ENCODE data around the gene PSMD5.

The PSMD5 gene

GRCh38 chr9:120841930-120842684 lies 615 bp downstream of the PSMD5 start:
- peaks cover 30% of the 10 kb centered on the region for H3K4me1 Mint-ChIP-seq
- H3K27ac Mint-ChIP-seq, result peak overlapping the region; percentile 92 to 97 (median 95)
- peaks cover 17% of the 10 kb centered on the region for H3K9me3 Mint-ChIP-seq
- H3K4me3 Mint-ChIP-seq, result peak overlapping the region; percentile 92 to 99 (median 98)
- H3K36me3 Mint-ChIP-seq (ENCODE audit: low read depth), result peaks cover 52% of the 10 kb centered on the region
- H3K27me3 Mint-ChIP-seq (ENCODE audit: low read depth), result peaks cover 6% of the 10 kb centered on the region
- TF ChIP-seq CTCF (IDR thresholded peaks at IDR 0.05; ENCODE audit: unreplicated experiment in 3 of 3), result no peak

GRCh38 chr9:120839146-120839545 lies 3.6 kb downstream of the PSMD5 start:
- Mint-ChIP-seq H3K36me3 (ENCODE audit: low read depth) (peaks cover 56% of the 10 kb centered on the region), H3K4me1 (peaks cover 26% of the 10 kb centered on the region), H3K9me3 (peaks cover 13% of the 10 kb centered on the region), H3K27me3 (ENCODE audit: low read depth) (peaks cover 6% of the 10 kb centered on the region), H3K27ac (peak overlapping the region; percentile 7 to 45 (median 22)), H3K4me3 (peak overlapping the region; percentile 7 to 57 (median 40))
- no peak for TF ChIP-seq CTCF (IDR thresholded peaks at IDR 0.05; ENCODE audit: unreplicated experiment in 3 of 3)

DNA sequence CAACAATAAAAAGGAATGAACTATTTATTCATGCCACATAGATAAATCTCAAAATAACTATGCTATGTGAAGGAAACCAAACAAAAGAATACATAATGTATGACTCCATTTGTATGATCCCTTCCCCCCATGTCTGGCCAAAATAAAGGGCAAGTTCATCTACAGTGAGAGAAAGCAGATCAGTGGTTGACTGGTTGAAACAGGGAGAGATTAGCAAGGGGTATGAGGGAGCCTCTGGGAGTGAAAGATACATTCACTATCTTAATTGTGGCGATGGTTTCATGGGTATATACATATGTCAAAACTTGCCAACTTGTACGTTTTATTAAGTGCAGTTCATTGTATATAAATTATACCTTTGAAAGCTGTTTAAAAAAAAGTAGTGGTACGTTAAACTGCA lies 4.8 kb downstream of the PSMD5 start:
- no peak for TF ChIP-seq CTCF (IDR thresholded peaks at IDR 0.05; ENCODE audit: unreplicated experiment in 3 of 3)
- no peak overlapping the region for H3K27ac Mint-ChIP-seq
- no peak overlapping the region for H3K4me3 Mint-ChIP-seq
- H3K36me3 Mint-ChIP-seq (ENCODE audit: low read depth), result peaks cover 58% of the 10 kb centered on the region
- peaks cover 6% of the 10 kb centered on the region for H3K27me3 Mint-ChIP-seq (ENCODE audit: low read depth)
- peaks cover 11% of the 10 kb centered on the region for H3K9me3 Mint-ChIP-seq
- H3K4me1 Mint-ChIP-seq, result peaks cover 26% of the 10 kb centered on the region

DNA sequence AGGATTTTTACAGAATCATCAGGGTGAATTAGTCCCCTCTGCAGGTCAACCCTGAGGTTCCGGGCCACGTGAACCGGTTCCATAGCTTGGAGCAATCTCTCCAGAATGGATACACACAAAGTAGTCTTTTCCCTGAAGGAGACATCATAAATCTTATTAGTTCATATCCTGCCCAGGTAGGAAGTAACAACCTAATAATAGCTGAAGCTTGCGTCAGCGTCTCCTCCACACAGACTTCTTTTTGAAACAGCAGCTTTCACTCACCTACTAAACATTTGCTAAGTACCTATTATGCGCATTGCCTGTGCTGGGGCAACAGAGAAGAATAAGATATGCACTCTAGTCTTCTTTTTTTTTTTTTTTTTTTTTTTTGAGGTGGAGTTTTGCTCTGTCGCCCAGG lies 9.4 kb downstream of the PSMD5 start:
- Mint-ChIP-seq H3K9me3 (no peaks in the 10 kb centered on the region), H3K4me3 (no peak overlapping the region), H3K27me3 (ENCODE audit: low read depth) (no peaks in the 10 kb centered on the region), H3K27ac (peak overlapping the region in 2 of 3 experiments; percentile 8 to 17), H3K36me3 (ENCODE audit: low read depth) (peaks cover 60% of the 10 kb centered on the region), H3K4me1 (no peaks in the 10 kb centered on the region)
- TF ChIP-seq CTCF (IDR thresholded peaks at IDR 0.05; ENCODE audit: unreplicated experiment in 3 of 3), result no peak

DNA sequence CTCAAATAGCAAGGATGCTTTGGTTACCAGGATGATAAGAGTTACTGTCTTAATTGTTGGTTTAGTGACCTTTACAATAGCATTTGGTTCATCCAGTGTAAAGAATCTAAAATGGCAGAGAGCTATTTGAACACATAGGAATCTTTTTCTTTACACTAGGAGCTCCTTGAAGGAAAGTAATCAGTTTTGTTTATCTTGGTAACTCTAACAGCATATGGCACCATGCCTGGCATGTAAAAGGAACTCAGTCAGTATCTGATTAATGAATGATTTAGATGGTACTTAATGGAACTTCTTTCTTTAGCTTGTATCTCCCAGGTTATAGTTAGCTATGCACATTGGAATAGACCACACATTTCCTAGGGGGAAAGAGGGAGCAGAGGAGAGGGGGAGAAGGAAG lies 9.9 kb downstream of the PSMD5 start:
- Mint-ChIP-seq H3K27ac (peak overlapping the region in 2 of 3 experiments; percentile 8 to 17), H3K4me1 (no peaks in the 10 kb centered on the region), H3K9me3 (no peaks in the 10 kb centered on the region), H3K27me3 (ENCODE audit: low read depth) (no peaks in the 10 kb centered on the region), H3K36me3 (ENCODE audit: low read depth) (peaks cover 60% of the 10 kb centered on the region), H3K4me3 (no peak overlapping the region)
- TF ChIP-seq CTCF (IDR thresholded peaks at IDR 0.05; ENCODE audit: unreplicated experiment in 3 of 3), result no peak

DNA sequence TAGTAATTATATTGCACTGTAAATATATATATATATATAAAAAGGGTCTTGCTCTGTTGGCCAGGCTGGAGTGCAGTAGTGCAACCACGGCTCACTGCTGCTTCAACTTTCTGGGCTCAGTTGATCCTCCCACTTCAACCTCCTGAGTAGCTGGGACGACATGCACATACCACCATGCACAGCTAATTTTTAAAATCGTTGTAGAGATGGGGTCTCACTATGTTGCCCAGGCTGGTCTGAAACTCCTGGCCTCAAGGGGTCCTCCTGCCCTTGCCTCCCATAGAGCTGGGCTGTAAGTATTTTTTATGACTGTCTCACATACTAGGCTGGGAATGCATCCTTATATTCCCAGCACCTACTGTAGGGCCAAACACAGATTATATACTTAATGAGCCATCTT lies 11.9 kb downstream of the PSMD5 start:
- Mint-ChIP-seq H3K9me3 (peaks cover 5% of the 10 kb centered on the region), H3K27ac (no peak overlapping the region), H3K4me3 (no peak overlapping the region), H3K27me3 (ENCODE audit: low read depth) (no peaks in the 10 kb centered on the region), H3K36me3 (ENCODE audit: low read depth) (peaks cover 70% of the 10 kb centered on the region), H3K4me1 (no peaks in the 10 kb centered on the region)
- TF ChIP-seq CTCF (IDR thresholded peaks at IDR 0.05; ENCODE audit: unreplicated experiment in 3 of 3), result no peak

Data from nephron (organoid).